ENCODE measurements around the gene RGS6.

RGS6 gene

GRCh38 chr14:72254937-72255472 is 322.8 kb downstream of the RGS6 start:
- DNase-seq, result no peak

GRCh38 chr14:72256055-72256454 is 323.8 kb downstream of the RGS6 start:
- peak; percentile 42 for DNase-seq

- no peak for DNase-seq
Measured at GRCh38 chr14:72261068-72261467, 328.8 kb downstream of the RGS6 start.

GRCh38 chr14:72262771-72263170 is 330.5 kb downstream of the RGS6 start:
- DNase-seq, result no peak

GRCh38 chr14:72264716-72265115 is 332.5 kb downstream of the RGS6 start:
- no peak for DNase-seq

GRCh38 chr14:72270147-72270727 is 338.0 kb downstream of the RGS6 start:
- DNase-seq, result no peak

GRCh38 chr14:72270749-72271148 is 338.5 kb downstream of the RGS6 start:
- no peak for DNase-seq

GRCh38 chr14:72275242-72275641 is 343.0 kb downstream of the RGS6 start:
- no peak for DNase-seq

GRCh38 chr14:72278316-72278715 is 346.1 kb downstream of the RGS6 start:
- no peak for DNase-seq

GRCh38 chr14:72284176-72284575 is 351.9 kb downstream of the RGS6 start:
- DNase-seq, result no peak

- DNase-seq, result no peak
Measured at GRCh38 chr14:72290241-72290640, 358.0 kb downstream of the RGS6 start.

- peak; percentile 37 for DNase-seq
Measured at GRCh38 chr14:72291908-72292688, 359.9 kb downstream of the RGS6 start.

GRCh38 chr14:72292689-72293024 is 360.4 kb downstream of the RGS6 start:
- DNase-seq, result no peak

GRCh38 chr14:72301352-72301751 is 369.1 kb downstream of the RGS6 start:
- DNase-seq, result no peak

GRCh38 chr14:72303930-72304329 is 371.7 kb downstream of the RGS6 start:
- no peak for DNase-seq

- no peak for DNase-seq
Measured at GRCh38 chr14:72305561-72305960, 373.3 kb downstream of the RGS6 start.

- no peak for DNase-seq
Measured at GRCh38 chr14:72308967-72309485, 376.8 kb downstream of the RGS6 start.

GRCh38 chr14:72311116-72311515 is 378.9 kb downstream of the RGS6 start:
- no peak for DNase-seq

- no peak for DNase-seq
Measured at GRCh38 chr14:72311516-72311915, 379.3 kb downstream of the RGS6 start.

- no peak for DNase-seq
Measured at GRCh38 chr14:72314808-72315435, 382.7 kb downstream of the RGS6 start.

- no peak for DNase-seq
Measured at GRCh38 chr14:72315714-72316113, 383.5 kb downstream of the RGS6 start.

GRCh38 chr14:72318648-72319047 is 386.4 kb downstream of the RGS6 start:
- no peak for DNase-seq

- no peak for DNase-seq
Measured at GRCh38 chr14:72332046-72332445, 399.8 kb downstream of the RGS6 start.

- no peak for DNase-seq
Measured at GRCh38 chr14:72332871-72333270, 400.6 kb downstream of the RGS6 start.

Measured in kidney glomerular epithelial cell (primary cell).